ENCODE measurements around the gene TEKTIP1. TPM values are rescaled to one million over a fixed set of nuclear protein-coding genes. Genes with fewer than 3 reads are reported as not detected.
A peak's percentile ranks its signal among the peaks of the same experiment; 100 is the strongest.

The TEKTIP1 gene
- total RNA-seq, 1 experiment from 2014 or later = 1.3 TPM

DNA sequence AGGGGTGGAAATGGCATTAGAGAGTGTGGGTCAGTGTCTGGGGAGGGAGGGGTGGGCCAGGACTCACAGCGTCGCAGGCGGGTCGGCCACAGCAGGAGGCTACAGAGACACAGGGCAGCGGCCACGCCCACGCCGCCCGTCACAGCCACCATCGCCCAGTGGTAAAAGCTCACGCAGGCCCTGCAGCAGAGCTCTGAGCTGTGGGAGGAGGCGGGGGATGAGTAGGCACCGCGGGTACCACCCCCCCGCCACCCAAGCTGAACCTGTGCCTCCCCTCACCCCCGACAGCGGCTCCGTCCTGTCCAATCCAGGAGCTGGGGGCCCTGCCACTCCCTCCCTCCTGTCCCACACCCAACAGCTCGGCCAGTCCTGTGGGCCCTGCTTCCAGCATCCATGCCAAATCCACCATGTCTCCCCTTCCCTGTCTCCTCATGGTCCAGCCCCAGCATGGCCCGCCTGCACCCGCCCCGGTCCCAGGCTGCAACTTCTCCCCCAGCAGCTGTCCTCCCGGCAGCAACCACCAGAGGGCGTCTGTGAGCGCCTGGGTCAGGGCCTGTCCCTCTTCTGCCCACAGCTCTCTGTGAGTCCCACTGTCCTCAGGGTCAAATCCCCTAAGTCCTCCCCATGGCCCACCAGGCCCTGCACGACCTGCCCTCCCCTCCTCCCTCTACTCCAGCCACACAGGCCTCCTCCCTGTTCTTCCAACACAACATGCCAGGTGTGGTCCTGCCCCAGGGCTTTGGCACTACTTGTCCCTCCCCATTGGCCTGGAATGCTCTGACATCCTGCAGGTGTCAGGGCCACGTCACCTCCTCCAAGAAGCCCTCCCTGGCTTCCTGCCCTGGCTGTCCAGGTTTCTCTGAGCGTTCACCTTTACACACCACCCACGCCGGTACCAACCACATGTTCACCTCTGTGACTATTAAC lies 6.0 kb downstream of the TEKTIP1 start:
- Histone ChIP-seq H3K9me3 (ENCODE audit: control insufficient read depth, low read depth, low read length) (no peaks in the 10 kb centered on the region), H2AFZ (ENCODE audit: low read length) (no peak overlapping the region), H3K18ac (ENCODE audit: insufficient read length, low read depth, low read length) (no peak overlapping the region), H2AK5ac (ENCODE audit: insufficient read length, low read length) (no peak overlapping the region), H3K14ac (ENCODE audit: insufficient read depth, low read length) (no peak overlapping the region), H3T11ph (ENCODE audit: low read length) (no peak overlapping the region), H3K4ac (ENCODE audit: low read depth, low read length) (no peak overlapping the region), H3K4me2 (ENCODE audit: insufficient read depth, insufficient read length, low read length) (no peak overlapping the region), H2BK12ac (ENCODE audit: insufficient read length, low read depth, low read length) (no peak overlapping the region), H3K27ac (ENCODE audit: insufficient read length, low read depth, low read length) (no peak overlapping the region), H4K5ac (ENCODE audit: insufficient read length, low read depth, low read length) (no peak overlapping the region), H3K4me1 (ENCODE audit: insufficient read depth, low read length) (no peaks in the 10 kb centered on the region), H3K27me3 (ENCODE audit: insufficient read depth, low read length) (no peaks in the 10 kb centered on the region), H2BK120ac (ENCODE audit: low read depth, low read length, poor library complexity, severe bottlenecking) (no peak overlapping the region), H4K8ac (replicated peaks; ENCODE audit: insufficient read length, low read depth, low read length) (no peak overlapping the region), H2BK5ac (ENCODE audit: insufficient read length, low read length) (no peak overlapping the region), H2BK15ac (ENCODE audit: low read depth, low read length) (no peak overlapping the region), H3K79me1 (ENCODE audit: insufficient read depth, low read depth, low read length, poor library complexity, severe bottlenecking) (no peaks in the 10 kb centered on the region), H3K23ac (ENCODE audit: insufficient read length, low read depth, low read length) (no peak overlapping the region), H3K56ac (ENCODE audit: insufficient read length, low read depth, low read length) (no peak overlapping the region), H2BK20ac (ENCODE audit: low read depth, low read length, poor library complexity, severe bottlenecking) (no peak overlapping the region), H4K20me1 (ENCODE audit: control insufficient read depth, insufficient read depth, insufficient read length) (no peaks in the 10 kb centered on the region), H3K79me2 (ENCODE audit: insufficient read depth, low read length) (no peaks in the 10 kb centered on the region), H4K91ac (ENCODE audit: insufficient read length, low read depth, low read length) (no peak overlapping the region), H3K9ac (ENCODE audit: extremely low read depth, insufficient read length, low read length) (no peak overlapping the region), H3K23me2 (ENCODE audit: insufficient read length, low read depth, low read length, poor library complexity, severe bottlenecking) (no peaks in the 10 kb centered on the region)
- no CpG with 5 or more reads among the region's 30 CpGs for WGBS (ENCODE audit: extremely low coverage, insufficient read length, low lambda C conversion rate)
- Mint-ChIP-seq H3K36me3 (ENCODE audit: insufficient read depth in 1 of 3, low read depth in 3 of 3) (peaks cover 2 to 10% (median 9%) of the 10 kb centered on the region in 3 experiments; a peak in 6 of 7 replicates), H3K4me3 (no peak overlapping the region), H3K27ac (peak overlapping the region in 1 of 3 experiments; percentile 44; a peak in 2 of 7 replicates), H3K9me3 (no peaks in the 10 kb centered on the region), H3K27me3 (ENCODE audit: low read depth) (no peaks in the 10 kb centered on the region), H3K4me1 (peaks cover 2 to 3% of the 10 kb centered on the region in 2 experiments; a peak in 1 of 4 replicates)
- peak; percentile 90 for DNase-seq
- TF ChIP-seq, protein P1, sequence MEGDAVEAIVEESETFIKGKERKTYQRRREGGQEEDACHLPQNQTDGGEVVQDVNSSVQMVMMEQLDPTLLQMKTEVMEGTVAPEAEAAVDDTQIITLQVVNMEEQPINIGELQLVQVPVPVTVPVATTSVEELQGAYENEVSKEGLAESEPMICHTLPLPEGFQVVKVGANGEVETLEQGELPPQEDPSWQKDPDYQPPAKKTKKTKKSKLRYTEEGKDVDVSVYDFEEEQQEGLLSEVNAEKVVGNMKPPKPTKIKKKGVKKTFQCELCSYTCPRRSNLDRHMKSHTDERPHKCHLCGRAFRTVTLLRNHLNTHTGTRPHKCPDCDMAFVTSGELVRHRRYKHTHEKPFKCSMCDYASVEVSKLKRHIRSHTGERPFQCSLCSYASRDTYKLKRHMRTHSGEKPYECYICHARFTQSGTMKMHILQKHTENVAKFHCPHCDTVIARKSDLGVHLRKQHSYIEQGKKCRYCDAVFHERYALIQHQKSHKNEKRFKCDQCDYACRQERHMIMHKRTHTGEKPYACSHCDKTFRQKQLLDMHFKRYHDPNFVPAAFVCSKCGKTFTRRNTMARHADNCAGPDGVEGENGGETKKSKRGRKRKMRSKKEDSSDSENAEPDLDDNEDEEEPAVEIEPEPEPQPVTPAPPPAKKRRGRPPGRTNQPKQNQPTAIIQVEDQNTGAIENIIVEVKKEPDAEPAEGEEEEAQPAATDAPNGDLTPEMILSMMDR (conservative IDR thresholded peaks at IDR 0.05) = peak; percentile 97
